ENCODE measurements around the gene BTG1.

BTG1 gene

DNA sequence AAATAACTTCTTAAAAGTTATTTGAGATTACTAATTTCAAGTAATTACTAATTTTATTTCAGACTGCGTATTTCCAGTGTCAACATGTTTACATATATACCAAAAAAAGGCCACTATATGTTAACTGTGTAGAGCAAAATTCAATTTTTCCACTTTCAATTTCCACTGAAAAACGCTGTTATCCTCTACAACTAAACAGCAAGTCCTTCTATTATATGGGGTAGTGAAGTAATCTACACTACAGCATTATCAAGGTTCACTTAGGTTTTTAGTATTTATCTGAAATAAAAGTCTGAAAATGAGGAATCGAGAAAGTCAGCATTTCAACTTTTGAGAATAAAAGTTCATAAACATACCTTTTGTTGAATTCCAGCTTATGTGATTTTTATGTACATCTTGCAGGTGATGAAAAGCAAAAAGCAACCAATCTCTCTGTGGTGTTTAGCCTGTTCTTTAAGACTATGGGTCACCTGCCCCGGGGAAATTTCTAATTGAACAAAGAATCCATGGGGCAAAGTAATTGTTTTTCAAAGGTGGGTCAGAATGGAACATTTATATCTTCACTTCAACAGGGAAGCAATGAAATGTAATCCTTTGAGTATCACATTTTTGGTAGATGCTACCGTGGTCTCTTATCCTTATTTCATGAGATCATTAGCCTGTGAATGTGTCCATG, 3.3 kb downstream of the BTG1 start:
- H3K4me3 ChIP-seq (ENCODE audit: low read length, poor library complexity, severe bottlenecking): peak overlapping the region; percentile 97
- peaks cover 76% of the 10 kb centered on the region for H4K20me1 ChIP-seq (ENCODE audit: insufficient read depth, low read length, poor library complexity, severe bottlenecking)
- peaks cover 13% of the 10 kb centered on the region; the same call in 1 of the 2 replicates for H3K36me3 ChIP-seq (ENCODE audit: insufficient read depth, low read length)
- peaks cover 57% of the 10 kb centered on the region for H3K4me1 ChIP-seq (ENCODE audit: insufficient read depth, low read length, poor library complexity, severe bottlenecking)
- no peaks in the 10 kb centered on the region for H3K9me2 ChIP-seq (replicated peaks; ENCODE audit: low read depth, low read length)
- H3K79me2 ChIP-seq (ENCODE audit: insufficient read depth, low read length): peaks cover 82% of the 10 kb centered on the region
- no peaks in the 10 kb centered on the region for H3F3A ChIP-seq (ENCODE audit: low read depth)
- no peak for TF ChIP-seq EZH2phosphoT487 (IDR thresholded peaks at IDR 0.05; ENCODE audit: borderline replicate concordance)
- TF ChIP-seq, protein P1, sequence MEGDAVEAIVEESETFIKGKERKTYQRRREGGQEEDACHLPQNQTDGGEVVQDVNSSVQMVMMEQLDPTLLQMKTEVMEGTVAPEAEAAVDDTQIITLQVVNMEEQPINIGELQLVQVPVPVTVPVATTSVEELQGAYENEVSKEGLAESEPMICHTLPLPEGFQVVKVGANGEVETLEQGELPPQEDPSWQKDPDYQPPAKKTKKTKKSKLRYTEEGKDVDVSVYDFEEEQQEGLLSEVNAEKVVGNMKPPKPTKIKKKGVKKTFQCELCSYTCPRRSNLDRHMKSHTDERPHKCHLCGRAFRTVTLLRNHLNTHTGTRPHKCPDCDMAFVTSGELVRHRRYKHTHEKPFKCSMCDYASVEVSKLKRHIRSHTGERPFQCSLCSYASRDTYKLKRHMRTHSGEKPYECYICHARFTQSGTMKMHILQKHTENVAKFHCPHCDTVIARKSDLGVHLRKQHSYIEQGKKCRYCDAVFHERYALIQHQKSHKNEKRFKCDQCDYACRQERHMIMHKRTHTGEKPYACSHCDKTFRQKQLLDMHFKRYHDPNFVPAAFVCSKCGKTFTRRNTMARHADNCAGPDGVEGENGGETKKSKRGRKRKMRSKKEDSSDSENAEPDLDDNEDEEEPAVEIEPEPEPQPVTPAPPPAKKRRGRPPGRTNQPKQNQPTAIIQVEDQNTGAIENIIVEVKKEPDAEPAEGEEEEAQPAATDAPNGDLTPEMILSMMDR (conservative IDR thresholded peaks at IDR 0.05; ENCODE audit: low read length): no peak
- H2AFZ ChIP-seq (ENCODE audit: low read length): no peak overlapping the region
- peak overlapping the region; percentile 95 for H3K4me2 ChIP-seq (ENCODE audit: low read depth, low read length, poor library complexity, severe bottlenecking)
- no peaks in the 10 kb centered on the region for H3K9me3 ChIP-seq (ENCODE audit: insufficient read depth, low read depth, low read length)
- H3K27me3 ChIP-seq (ENCODE audit: insufficient read depth, low read length, poor library complexity, severe bottlenecking): peaks cover 5% of the 10 kb centered on the region
- peak overlapping the region; percentile 92 for H3K9ac ChIP-seq (ENCODE audit: low read depth, low read length, poor library complexity, severe bottlenecking)

DNA sequence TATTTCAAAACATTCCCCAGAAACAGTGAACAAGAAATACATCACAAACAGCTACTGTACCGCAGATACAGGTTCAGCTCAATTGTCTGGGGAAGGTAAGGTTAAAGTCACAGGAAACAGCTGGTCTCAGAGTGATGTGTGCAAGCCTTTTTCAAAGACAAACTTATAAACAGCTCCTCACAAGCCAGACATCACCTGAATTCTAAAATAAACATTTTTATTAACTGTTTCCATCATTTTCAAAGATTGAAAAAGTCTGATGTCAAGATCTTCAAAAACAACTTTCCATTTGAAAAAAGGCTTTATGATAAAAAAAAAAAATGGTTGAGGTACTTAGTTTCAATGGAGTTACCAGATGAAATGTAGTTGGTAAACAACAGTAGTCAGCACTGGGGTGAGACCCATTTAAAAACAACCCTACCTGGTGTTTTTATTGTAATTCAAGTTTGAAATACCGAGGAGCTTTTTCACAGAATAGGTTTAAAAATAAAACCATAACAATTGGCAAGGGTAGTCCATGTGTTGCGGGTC, 4.0 kb downstream of the BTG1 start:
- peaks cover 89% of the 10 kb centered on the region for H3K79me2 ChIP-seq (ENCODE audit: insufficient read depth, low read length)
- TF ChIP-seq, protein P1 (conservative IDR thresholded peaks at IDR 0.05; ENCODE audit: low read length): no peak
- no peak for TF ChIP-seq EZH2phosphoT487 (IDR thresholded peaks at IDR 0.05; ENCODE audit: borderline replicate concordance)
- H3K9me3 ChIP-seq (ENCODE audit: insufficient read depth, low read depth, low read length): no peaks in the 10 kb centered on the region
- peak overlapping the region; percentile 92 for H3K9ac ChIP-seq (ENCODE audit: low read depth, low read length, poor library complexity, severe bottlenecking)
- no peak overlapping the region for H2AFZ ChIP-seq (ENCODE audit: low read length)
- peaks cover 84% of the 10 kb centered on the region for H4K20me1 ChIP-seq (ENCODE audit: insufficient read depth, low read length, poor library complexity, severe bottlenecking)
- H3K4me2 ChIP-seq (ENCODE audit: low read depth, low read length, poor library complexity, severe bottlenecking): peak overlapping the region; percentile 95
- peaks cover 5% of the 10 kb centered on the region for H3K27me3 ChIP-seq (ENCODE audit: insufficient read depth, low read length, poor library complexity, severe bottlenecking)
- peaks cover 59% of the 10 kb centered on the region for H3K4me1 ChIP-seq (ENCODE audit: insufficient read depth, low read length, poor library complexity, severe bottlenecking)
- H3K9me2 ChIP-seq (replicated peaks; ENCODE audit: low read depth, low read length): no peaks in the 10 kb centered on the region
- no peaks in the 10 kb centered on the region for H3F3A ChIP-seq (ENCODE audit: low read depth)
- H3K4me3 ChIP-seq (ENCODE audit: low read length, poor library complexity, severe bottlenecking): peak overlapping the region; percentile 97
- H3K36me3 ChIP-seq (ENCODE audit: insufficient read depth, low read length): peaks cover 13% of the 10 kb centered on the region; the same call in 1 of the 2 replicates

DNA sequence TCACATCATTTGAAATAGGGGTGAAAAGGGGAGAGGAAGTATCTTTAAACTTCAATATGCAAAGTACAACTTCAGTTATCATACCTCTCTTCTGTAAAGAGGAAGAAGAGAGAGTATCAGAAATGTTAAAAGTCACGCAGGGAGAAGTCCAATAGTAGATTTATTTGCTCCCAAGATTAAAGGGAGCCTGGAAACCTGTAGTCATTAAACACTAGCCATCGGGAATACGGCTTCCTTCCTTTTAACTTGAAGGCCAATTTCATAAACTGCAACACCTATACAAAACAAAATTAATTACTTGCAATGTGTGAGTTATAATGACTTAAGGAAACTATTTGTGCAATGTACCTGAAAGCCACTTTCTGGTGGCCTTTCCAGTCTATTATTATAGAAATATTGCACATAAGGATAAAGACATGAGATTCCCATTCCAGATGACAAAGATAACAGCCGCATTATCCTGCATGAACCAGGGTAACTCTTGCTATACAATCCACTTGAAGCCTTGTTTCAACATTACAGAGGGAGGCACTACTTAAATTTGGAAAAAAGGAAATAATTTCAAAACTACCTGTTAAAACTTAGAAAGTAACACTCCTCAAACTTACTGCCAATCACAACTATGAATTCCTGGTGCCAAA, 4.6 kb downstream of the BTG1 start:
- Histone ChIP-seq H3K4me1 (ENCODE audit: insufficient read depth, low read length, poor library complexity, severe bottlenecking) (peaks cover 62% of the 10 kb centered on the region), H4K20me1 (ENCODE audit: insufficient read depth, low read length, poor library complexity, severe bottlenecking) (peaks cover 88% of the 10 kb centered on the region), H2AFZ (ENCODE audit: low read length) (no peak overlapping the region), H3K9me2 (replicated peaks; ENCODE audit: low read depth, low read length) (no peaks in the 10 kb centered on the region), H3K4me3 (ENCODE audit: low read length, poor library complexity, severe bottlenecking) (peak overlapping the region; percentile 97), H3K9ac (ENCODE audit: low read depth, low read length, poor library complexity, severe bottlenecking) (peak overlapping the region; percentile 92), H3F3A (ENCODE audit: low read depth) (no peaks in the 10 kb centered on the region), H3K79me2 (ENCODE audit: insufficient read depth, low read length) (peaks cover 96% of the 10 kb centered on the region), H3K4me2 (ENCODE audit: low read depth, low read length, poor library complexity, severe bottlenecking) (peak overlapping the region; percentile 95), H3K27me3 (ENCODE audit: insufficient read depth, low read length, poor library complexity, severe bottlenecking) (peaks cover 5% of the 10 kb centered on the region), H3K36me3 (ENCODE audit: insufficient read depth, low read length) (peaks cover 13% of the 10 kb centered on the region; the same call in 1 of the 2 replicates), H3K9me3 (ENCODE audit: insufficient read depth, low read depth, low read length) (no peaks in the 10 kb centered on the region)
- TF ChIP-seq, protein P1 (conservative IDR thresholded peaks at IDR 0.05; ENCODE audit: low read length): no peak
- TF ChIP-seq EZH2phosphoT487 (IDR thresholded peaks at IDR 0.05; ENCODE audit: borderline replicate concordance): no peak

Data from Loucy (cell line).